ENCODE results near the gene ST3GAL5.
"Not testable (repeated sequence)": the region's sequence is repeated elsewhere in the genome, so short reads cannot be mapped to it uniquely, and the experiment has no call there.

ST3GAL5 gene

GRCh38 chr2:85892216-85892944, 3.6 kb upstream of the ST3GAL5 start:
- DNase-seq: no peak

- no peak for DNase-seq
Observed at GRCh38 chr2:85890522-85891176, 1.9 kb upstream of the ST3GAL5 start.

- no peak for DNase-seq
Observed at GRCh38 chr2:85889627-85890281, 964 bp upstream of the ST3GAL5 start.

GRCh38 chr2:85888020-85888683, 638 bp downstream of the ST3GAL5 start:
- DNase-seq: peak; percentile 9 to 36

GRCh38 chr2:85887566-85888019, 1.2 kb downstream of the ST3GAL5 start:
- peak; percentile 59 for DNase-seq

- DNase-seq: peak; percentile 10 to 24
Observed at GRCh38 chr2:85886590-85886989, 2.2 kb downstream of the ST3GAL5 start.

GRCh38 chr2:85886141-85886540, 2.6 kb downstream of the ST3GAL5 start:
- no peak for DNase-seq

- not testable (repeated sequence) for DNase-seq
Observed at GRCh38 chr2:85881781-85882180, 7.0 kb downstream of the ST3GAL5 start.

- DNase-seq: not testable (repeated sequence)
Observed at GRCh38 chr2:85880716-85881328, 8.0 kb downstream of the ST3GAL5 start.

GRCh38 chr2:85878719-85879370, 9.9 kb downstream of the ST3GAL5 start:
- DNase-seq: no peak

GRCh38 chr2:85875350-85876050, 13.3 kb downstream of the ST3GAL5 start:
- no peak for DNase-seq

GRCh38 chr2:85873679-85874078, 15.1 kb downstream of the ST3GAL5 start:
- DNase-seq: no peak

GRCh38 chr2:85872536-85873161, 16.1 kb downstream of the ST3GAL5 start:
- DNase-seq: no peak

- DNase-seq: no peak
Observed at GRCh38 chr2:85871494-85872164, 17.2 kb downstream of the ST3GAL5 start.

- no peak for DNase-seq
Observed at GRCh38 chr2:85868822-85869221, 20.0 kb downstream of the ST3GAL5 start.

GRCh38 chr2:85867556-85868292, 21.1 kb downstream of the ST3GAL5 start:
- DNase-seq: no peak

GRCh38 chr2:85867121-85867520, 21.7 kb downstream of the ST3GAL5 start:
- DNase-seq: no peak

- DNase-seq: no peak
Observed at GRCh38 chr2:85866165-85866659, 22.6 kb downstream of the ST3GAL5 start.

GRCh38 chr2:85865539-85866164, 23.1 kb downstream of the ST3GAL5 start:
- DNase-seq: no peak
